Measurements from ENCODE around the gene MKX. TPM values are rescaled to one million over a fixed set of nuclear protein-coding genes. Genes with fewer than 3 reads are reported as not detected.

The MKX gene
- total RNA-seq, 2 experiments from 2014 or later = 0.58 to 1.1 TPM

DNA sequence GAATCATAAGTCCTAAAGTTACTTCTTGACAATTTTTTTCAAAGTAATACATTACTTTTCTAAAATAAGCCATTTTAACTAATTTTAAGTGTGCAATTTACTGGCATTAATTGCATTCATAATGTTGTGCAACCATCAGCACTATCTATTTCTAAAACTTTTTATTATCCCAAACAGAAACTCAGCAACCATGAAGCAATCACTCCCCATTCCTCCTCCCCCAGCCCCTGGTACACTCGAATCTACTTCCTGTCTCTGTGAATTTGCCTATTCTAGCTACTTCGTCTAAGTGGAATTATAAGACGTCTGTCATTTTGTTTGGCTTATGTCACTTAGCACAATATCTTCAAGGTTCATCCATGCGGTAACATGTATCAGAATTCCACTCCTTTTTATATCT is 84.9 kb downstream of the MKX start:
- no peak overlapping the region for H3K4me3 Mint-ChIP-seq
- H3K9me3 Mint-ChIP-seq = no peaks in the 10 kb centered on the region
- H3K27ac Mint-ChIP-seq = no peak overlapping the region
- peaks cover 46% of the 10 kb centered on the region for H3K27me3 Mint-ChIP-seq
- H3K4me1 Mint-ChIP-seq = no peaks in the 10 kb centered on the region
- no peak for DNase-seq
- H3K36me3 Mint-ChIP-seq = no peaks in the 10 kb centered on the region

DNA sequence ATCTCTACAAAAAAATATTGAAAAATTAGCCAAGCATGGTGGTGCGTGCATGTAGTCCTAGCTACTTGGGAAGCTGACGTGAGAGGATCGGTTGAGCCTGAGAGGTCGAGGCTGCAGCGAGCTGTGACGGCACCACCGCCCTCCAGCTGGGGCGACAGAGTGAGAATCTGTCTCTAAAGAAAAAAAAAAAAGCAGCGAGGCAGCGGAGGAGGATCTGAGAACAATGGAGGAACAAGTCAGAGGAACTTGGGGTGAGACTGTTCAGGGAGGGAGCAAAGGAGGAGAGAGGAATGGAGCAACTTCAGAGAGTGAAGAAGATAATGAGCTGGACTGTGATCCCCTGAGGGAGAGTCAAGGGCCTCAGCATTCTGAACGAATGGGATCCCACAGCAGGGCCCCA is 85.4 kb downstream of the MKX start:
- no peak overlapping the region for H3K4me3 Mint-ChIP-seq
- H3K27ac Mint-ChIP-seq = no peak overlapping the region
- no peaks in the 10 kb centered on the region for H3K9me3 Mint-ChIP-seq
- no peaks in the 10 kb centered on the region for H3K4me1 Mint-ChIP-seq
- peaks cover 43% of the 10 kb centered on the region for H3K27me3 Mint-ChIP-seq
- no peaks in the 10 kb centered on the region for H3K36me3 Mint-ChIP-seq
- no peak for DNase-seq

- Mint-ChIP-seq H3K36me3 (no peaks in the 10 kb centered on the region), H3K27ac (no peak overlapping the region), H3K27me3 (peaks cover 43% of the 10 kb centered on the region), H3K9me3 (no peaks in the 10 kb centered on the region), H3K4me3 (no peak overlapping the region), H3K4me1 (no peaks in the 10 kb centered on the region)
- no peak for DNase-seq
Observed at GRCh38 chr10:27659786-27660185, 85.8 kb downstream of the MKX start.

DNA sequence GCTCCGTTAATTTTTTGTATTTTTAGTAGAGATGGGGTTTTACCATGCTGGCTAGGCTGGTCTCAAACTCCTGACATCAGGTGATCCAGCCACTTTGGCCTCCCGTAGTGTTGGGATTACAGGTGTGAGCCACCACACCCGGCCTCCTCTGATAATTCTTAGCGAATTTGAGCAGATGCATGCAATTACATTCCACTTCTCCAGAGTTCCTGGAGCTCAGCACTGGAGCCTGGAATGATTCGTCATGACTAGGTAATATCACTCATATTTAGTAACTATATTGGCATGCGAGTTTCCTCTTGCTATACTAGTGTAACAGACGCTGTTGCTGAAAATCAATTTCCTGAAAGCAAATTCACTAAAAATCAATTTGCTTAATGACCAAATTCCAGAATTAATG is 86.8 kb downstream of the MKX start:
- no peak for DNase-seq
- Mint-ChIP-seq H3K9me3 (no peaks in the 10 kb centered on the region), H3K27ac (no peak overlapping the region), H3K36me3 (no peaks in the 10 kb centered on the region), H3K4me3 (no peak overlapping the region), H3K27me3 (peaks cover 35% of the 10 kb centered on the region), H3K4me1 (no peaks in the 10 kb centered on the region)

GRCh38 chr10:27655296-27655695 is 90.3 kb downstream of the MKX start:
- Mint-ChIP-seq H3K27ac (no peak overlapping the region), H3K4me1 (no peaks in the 10 kb centered on the region), H3K9me3 (no peaks in the 10 kb centered on the region), H3K36me3 (no peaks in the 10 kb centered on the region), H3K27me3 (peaks cover 10% of the 10 kb centered on the region), H3K4me3 (no peak overlapping the region)
- no peak for DNase-seq

DNA sequence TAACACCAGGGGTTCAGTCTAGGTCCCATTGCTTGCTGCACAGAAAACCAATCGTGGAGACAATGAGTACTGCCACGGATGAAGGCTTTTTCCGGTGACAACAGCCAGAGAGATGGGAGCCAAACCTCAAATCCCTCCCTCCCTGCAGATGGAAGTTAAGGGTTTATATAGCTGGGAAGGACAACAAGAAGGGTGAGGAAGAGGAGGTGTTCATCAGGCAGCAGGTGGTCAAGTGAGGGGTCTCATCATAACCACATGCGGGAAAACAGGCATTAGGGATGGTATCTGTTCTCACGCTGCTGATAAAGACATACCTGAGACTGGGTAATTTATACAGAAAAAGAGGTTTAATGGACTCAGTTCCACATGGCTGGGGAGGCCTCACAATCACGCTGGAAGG is 91.3 kb downstream of the MKX start:
- Mint-ChIP-seq H3K4me3 (no peak overlapping the region), H3K36me3 (no peaks in the 10 kb centered on the region), H3K27ac (no peak overlapping the region), H3K4me1 (no peaks in the 10 kb centered on the region), H3K9me3 (no peaks in the 10 kb centered on the region), H3K27me3 (peaks cover 13% of the 10 kb centered on the region)
- DNase-seq = no peak

- Mint-ChIP-seq H3K9me3 (peaks cover 8% of the 10 kb centered on the region), H3K27me3 (peaks cover 14% of the 10 kb centered on the region), H3K4me1 (no peaks in the 10 kb centered on the region), H3K4me3 (no peak overlapping the region), H3K36me3 (no peaks in the 10 kb centered on the region), H3K27ac (no peak overlapping the region)
- DNase-seq = no peak
Observed at GRCh38 chr10:27646604-27647175, 98.9 kb downstream of the MKX start.

DNA sequence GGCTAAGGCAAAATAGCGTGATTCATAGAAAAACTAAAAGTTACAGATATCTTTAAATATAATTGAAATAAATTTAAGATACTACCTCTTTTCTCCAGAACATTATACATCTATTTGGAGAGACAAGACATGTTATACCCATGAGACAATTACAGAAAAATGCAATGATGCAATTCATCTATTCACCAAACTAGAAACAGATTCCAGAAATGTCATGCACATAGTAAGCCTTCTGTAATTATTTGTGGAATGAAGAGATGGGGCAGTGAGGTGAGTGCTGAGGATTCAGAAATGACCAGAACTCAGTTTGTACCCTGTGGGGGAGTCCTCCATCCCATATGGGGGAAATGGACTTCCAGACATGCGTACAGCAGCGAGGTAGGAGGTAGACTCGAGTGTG is 99.4 kb downstream of the MKX start:
- Mint-ChIP-seq H3K4me1 (no peaks in the 10 kb centered on the region), H3K36me3 (no peaks in the 10 kb centered on the region), H3K9me3 (peaks cover 8% of the 10 kb centered on the region), H3K4me3 (no peak overlapping the region), H3K27ac (no peak overlapping the region), H3K27me3 (peaks cover 14% of the 10 kb centered on the region)
- DNase-seq = no peak

- Mint-ChIP-seq H3K36me3 (no peaks in the 10 kb centered on the region), H3K4me3 (no peak overlapping the region), H3K4me1 (no peaks in the 10 kb centered on the region), H3K27me3 (peaks cover 6% of the 10 kb centered on the region), H3K9me3 (peaks cover 10% of the 10 kb centered on the region), H3K27ac (no peak overlapping the region)
- DNase-seq = no peak
Observed at GRCh38 chr10:27644307-27644939, 101.2 kb downstream of the MKX start.

DNA sequence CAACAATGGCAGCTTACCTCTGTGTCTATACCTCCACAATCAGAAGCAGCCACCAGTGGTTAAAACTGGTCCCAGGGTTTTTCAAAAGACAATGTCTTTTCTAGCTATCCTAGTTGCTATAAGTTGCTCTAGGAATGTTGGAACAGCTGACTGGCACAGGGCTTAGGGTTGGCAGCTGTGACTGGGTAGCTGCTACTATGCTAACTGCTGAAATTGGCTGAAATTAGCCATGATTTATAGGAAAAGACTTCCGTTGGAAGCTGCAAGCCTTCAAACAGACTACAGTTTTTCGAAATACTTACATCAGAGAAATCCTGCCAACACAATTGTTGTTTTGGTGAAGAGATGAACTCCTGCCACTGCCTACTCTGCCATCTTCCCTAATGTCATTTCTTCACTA is 102.3 kb downstream of the MKX start:
- H3K4me1 Mint-ChIP-seq = no peaks in the 10 kb centered on the region

DNA sequence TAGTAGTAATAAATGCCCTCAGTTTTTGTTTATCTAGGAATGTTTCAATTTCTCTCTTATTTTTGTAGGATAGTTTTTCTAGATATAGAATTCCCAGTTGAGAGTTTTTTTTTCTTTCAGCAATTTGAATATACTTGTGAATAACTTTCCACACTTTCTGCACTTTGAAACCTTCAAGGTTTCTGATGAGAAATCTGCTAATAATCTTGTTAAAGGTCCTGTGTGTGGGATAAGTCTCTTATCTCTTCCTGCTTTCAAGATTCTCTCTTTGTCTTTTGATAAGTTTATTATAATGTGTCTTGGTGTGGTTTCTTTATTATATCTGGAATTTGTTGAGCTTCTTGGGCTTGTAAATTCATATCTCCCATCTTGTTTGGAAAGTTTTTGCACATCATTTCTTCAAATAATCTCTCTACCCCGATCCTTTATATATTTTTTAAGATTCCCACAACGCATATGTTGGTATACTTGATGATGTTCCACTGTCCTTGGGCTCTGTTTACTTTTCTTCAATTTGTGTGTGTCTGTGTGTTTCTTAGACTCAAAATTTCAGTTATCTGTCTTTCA is 103.5 kb downstream of the MKX start:
- no peak overlapping the region for H3K27ac Mint-ChIP-seq
- no peak for DNase-seq
- H3K27me3 Mint-ChIP-seq = no peaks in the 10 kb centered on the region
- no peaks in the 10 kb centered on the region for H3K36me3 Mint-ChIP-seq
- H3K4me3 Mint-ChIP-seq = no peak overlapping the region
- H3K4me1 Mint-ChIP-seq = no peaks in the 10 kb centered on the region
- H3K9me3 Mint-ChIP-seq = peaks cover 10% of the 10 kb centered on the region

More for the DNA sequence above, 102.3 kb downstream of the MKX start:
- peaks cover 10% of the 10 kb centered on the region for H3K9me3 Mint-ChIP-seq
- no peak overlapping the region for H3K4me3 Mint-ChIP-seq
- DNase-seq = no peak
- H3K27me3 Mint-ChIP-seq = peaks cover 4% of the 10 kb centered on the region
- no peak overlapping the region for H3K27ac Mint-ChIP-seq
- no peaks in the 10 kb centered on the region for H3K36me3 Mint-ChIP-seq

DNA sequence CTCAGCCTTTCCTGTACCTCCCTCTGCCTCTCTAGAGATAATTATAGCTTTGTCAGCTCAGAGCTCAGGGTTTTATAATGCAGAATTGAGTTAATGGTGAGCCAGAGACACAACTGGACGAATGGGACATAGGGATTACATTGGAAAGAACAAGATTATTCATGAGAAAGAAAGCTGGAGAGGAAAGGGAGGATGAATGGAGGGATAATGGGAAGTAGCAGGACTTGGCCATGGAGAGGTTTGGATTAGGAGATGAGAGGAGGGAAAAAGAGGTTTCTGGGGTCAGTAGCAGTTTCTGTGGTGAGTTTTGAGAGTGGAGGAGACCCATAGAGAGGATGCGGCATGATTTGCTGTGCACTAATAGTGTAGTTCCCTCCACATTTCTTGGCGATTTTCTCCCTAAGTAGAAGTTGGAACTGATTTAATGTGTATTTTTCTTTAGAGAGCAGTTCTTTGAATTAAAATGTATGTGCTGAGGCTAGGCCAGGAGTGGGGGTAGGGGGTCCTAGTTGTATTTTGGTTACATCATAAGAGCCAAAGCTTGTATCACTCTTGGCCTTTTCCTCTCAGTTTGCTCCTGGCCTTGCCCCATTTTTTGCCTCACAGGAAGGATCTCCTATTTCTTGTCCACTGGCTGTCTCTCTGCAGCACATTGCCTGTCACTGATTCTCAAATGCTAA is 107.4 kb downstream of the MKX start:
- Mint-ChIP-seq H3K36me3 (no peaks in the 10 kb centered on the region), H3K27ac (no peak overlapping the region), H3K4me3 (no peak overlapping the region), H3K27me3 (no peaks in the 10 kb centered on the region), H3K9me3 (peaks cover 10% of the 10 kb centered on the region), H3K4me1 (no peaks in the 10 kb centered on the region)
- no peak for DNase-seq

DNA sequence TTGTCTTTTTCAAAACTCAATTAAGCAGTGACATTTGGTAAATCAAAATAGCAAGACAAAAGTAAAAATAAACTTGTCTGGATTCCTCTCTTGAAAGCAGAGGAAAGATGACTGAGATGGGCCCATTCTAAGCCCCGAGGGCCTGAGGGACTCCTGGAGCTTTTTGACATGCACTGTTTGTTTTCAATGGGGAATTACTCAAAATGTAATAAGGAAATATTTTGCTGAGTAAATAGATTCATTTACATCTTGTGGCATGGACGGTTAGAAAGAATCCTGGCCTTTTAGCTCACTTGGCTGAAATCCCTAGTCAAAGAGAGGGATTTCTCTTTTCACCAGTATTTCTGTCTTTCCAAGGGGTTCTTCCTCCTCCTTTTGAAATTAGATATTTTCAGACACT is 108.0 kb downstream of the MKX start:
- H3K4me1 Mint-ChIP-seq = no peaks in the 10 kb centered on the region
- no peak overlapping the region for H3K27ac Mint-ChIP-seq
- H3K4me3 Mint-ChIP-seq = no peak overlapping the region
- DNase-seq = no peak
- H3K27me3 Mint-ChIP-seq = no peaks in the 10 kb centered on the region
- no peaks in the 10 kb centered on the region for H3K36me3 Mint-ChIP-seq
- H3K9me3 Mint-ChIP-seq = peaks cover 7% of the 10 kb centered on the region

GRCh38 chr10:27636816-27637215 is 108.8 kb downstream of the MKX start:
- H3K4me3 Mint-ChIP-seq = no peak overlapping the region
- no peaks in the 10 kb centered on the region for H3K27me3 Mint-ChIP-seq
- H3K27ac Mint-ChIP-seq = no peak overlapping the region
- H3K4me1 Mint-ChIP-seq = no peaks in the 10 kb centered on the region
- no peaks in the 10 kb centered on the region for H3K36me3 Mint-ChIP-seq
- peaks cover 4% of the 10 kb centered on the region for H3K9me3 Mint-ChIP-seq
- DNase-seq = no peak

- no peak overlapping the region for H3K4me3 Mint-ChIP-seq
- no peak overlapping the region for H3K27ac Mint-ChIP-seq
- no peaks in the 10 kb centered on the region for H3K36me3 Mint-ChIP-seq
- H3K9me3 Mint-ChIP-seq = peaks cover 2% of the 10 kb centered on the region
- no peaks in the 10 kb centered on the region for H3K4me1 Mint-ChIP-seq
- peaks cover 7% of the 10 kb centered on the region for H3K27me3 Mint-ChIP-seq
- DNase-seq = no peak
Observed at GRCh38 chr10:27635699-27636270, 109.8 kb downstream of the MKX start.

Measured in activated naive CD8-positive, alpha-beta T cell treated with anti-CD3 and anti-CD28 coated beads for 36 hours (primary cell).